GM19467 (cell line): ENCODE results near the gene RNF114.
"Not testable (repeated sequence)": the region's sequence is repeated elsewhere in the genome, so short reads cannot be mapped to it uniquely, and the experiment has no call there.

Experiments used
- ATAC-seq: cut with Tn5 transposase; IDR thresholded peaks from one replicate; pipeline ENCODE4 v1.9.1; 2021; ENCODE audit warnings: mild to moderate bottlenecking, moderate library complexity; ENCODE audit not compliant: unreplicated experiment

Gene RNF114

GRCh38 chr20:49925901-49926454, 10.2 kb upstream of the RNF114 start:
- no peak for ATAC-seq

GRCh38 chr20:49928411-49929141, 7.6 kb upstream of the RNF114 start:
- no peak for ATAC-seq

- no peak for ATAC-seq
Measured at GRCh38 chr20:49929142-49929494, 7.1 kb upstream of the RNF114 start.

- no peak for ATAC-seq
Measured at GRCh38 chr20:49935746-49936152, 448 bp upstream of the RNF114 start.

- ATAC-seq: no peak
Measured at GRCh38 chr20:49937027-49937929, 1.1 kb downstream of the RNF114 start.

GRCh38 chr20:49938173-49939163, 2.3 kb downstream of the RNF114 start:
- ATAC-seq: no peak

- no peak for ATAC-seq
Measured at GRCh38 chr20:49941456-49941855, 5.3 kb downstream of the RNF114 start.

- no peak for ATAC-seq
Measured at GRCh38 chr20:49942303-49942702, 6.1 kb downstream of the RNF114 start.

- no peak for ATAC-seq
Measured at GRCh38 chr20:49942942-49943341, 6.7 kb downstream of the RNF114 start.

- ATAC-seq: no peak
Measured at GRCh38 chr20:49945306-49945700, 9.1 kb downstream of the RNF114 start.

GRCh38 chr20:49945701-49946477, 9.7 kb downstream of the RNF114 start:
- ATAC-seq: no peak

- no peak for ATAC-seq
Measured at GRCh38 chr20:49948178-49948577, 12.0 kb downstream of the RNF114 start.

GRCh38 chr20:49948809-49949507, 12.8 kb downstream of the RNF114 start:
- ATAC-seq: no peak

- ATAC-seq: no peak
Measured at GRCh38 chr20:49951151-49951550, 15.0 kb downstream of the RNF114 start.

GRCh38 chr20:49955167-49955566, 19.0 kb downstream of the RNF114 start:
- no peak for ATAC-seq

GRCh38 chr20:49955830-49956396, 19.7 kb downstream of the RNF114 start:
- ATAC-seq: not testable (repeated sequence)

- ATAC-seq: no peak
Measured at GRCh38 chr20:49956689-49957088, 20.5 kb downstream of the RNF114 start.

- not testable (repeated sequence) for ATAC-seq
Measured at GRCh38 chr20:49957089-49957938, 21.1 kb downstream of the RNF114 start.
